Aorta (tissue), 5 donors: Measurements from ENCODE around the gene MRPS22. TPM values are rescaled to one million over a fixed set of nuclear protein-coding genes. Genes with fewer than 3 reads are reported as not detected.

Source experiments
- ATAC-seq: fragments of 200-7000 bp; cut with Tn5 transposase; one replicate; pipeline ENCODE4 v1.9.1; 2022; ENCODE audit warnings: moderate library complexity; ENCODE audit not compliant: low FRiP score
- DNase-seq, 2 donors: peaks; one replicate each; pipeline ENCODE4 v3.0.0-alpha.2; 2020
- H3K27ac ChIP-seq, 2 donors: one replicate each; pipeline ENCODE4 v1.5.1; 2013; ENCODE audit warnings: low read length in 2 of 2, mild to moderate bottlenecking in 2 of 2, moderate library complexity in 2 of 2, control low read depth in 1 of 2, inconsistent platforms in 1 of 2, low read depth in 1 of 2
- H3K27me3 ChIP-seq, 2 donors: one replicate each; pipeline ENCODE4 v1.6.1; 2013; ENCODE audit warnings: control low read depth in 1 of 2, low read length in 1 of 2, mild to moderate bottlenecking in 1 of 2, moderate library complexity in 1 of 2; ENCODE audit not compliant: insufficient read depth in 2 of 2, control insufficient read depth in 1 of 2
- H3K36me3 ChIP-seq, 2 donors: one replicate each; pipeline ENCODE4 v1.6.1; 2013; ENCODE audit warnings: control low read depth in 1 of 2, low read length in 1 of 2, mild to moderate bottlenecking in 1 of 2; ENCODE audit not compliant: insufficient read depth in 2 of 2, control insufficient read depth in 1 of 2
- H3K4me1 ChIP-seq, 2 donors: one replicate each; pipeline ENCODE4 v1.6.1; 2013; ENCODE audit warnings: low read length in 2 of 2, control low read depth in 1 of 2, mild to moderate bottlenecking in 1 of 2, moderate library complexity in 1 of 2; ENCODE audit not compliant: insufficient read depth in 2 of 2, control insufficient read depth in 1 of 2
- H3K4me3 ChIP-seq, 2 donors: one replicate each; pipeline ENCODE4 v1.5.1; 2013; ENCODE audit warnings: low read length in 2 of 2, control low read depth in 1 of 2, mild to moderate bottlenecking in 1 of 2
- H3K9me3 ChIP-seq: one replicate; pipeline ENCODE4 v1.6.1; 2013; ENCODE audit warnings: mild to moderate bottlenecking, low read length; ENCODE audit not compliant: control insufficient read depth
- WGBS, 2 donors: extraction: QIAGEN DNeasy Blood & Tissue Kit; methylation state at CpG; one replicate each; pipeline ENCODE4 v1.1.7; 2013; 5-methylcytosine and 5-hydroxymethylcytosine counted together
- intact Hi-C, 2 donors: fragments of 100-400 bp; cut with DNase I; formaldehyde crosslinking; loops; one replicate each; pipeline versions ENCODE4 v1.14.2 to v1.15.0; 2022
- polyA plus RNA-seq, 2 donors: library from polyadenylated mRNA; stranded (reverse); fragments of 200-250 nt; gene quantifications; one replicate each; pipeline ENCODE4 v1.2.3, GENCODE V29; 2013
- total RNA-seq, 2 donors: library from RNA; stranded (reverse); fragmentation: NEBNext Ultra II Directional; extraction: Animal tissue kit (Norgen Biotek cat#: 25700); gene quantifications; one replicate each; pipeline ENCODE4 v1.2.1, GENCODE V29; 2021
- donor health status: healthy with polysubstance abuse.
- donor health status: Bipolar disorder and iron deficiency.
- donor health status: DM: no; HTN: no; CAD: no.
- donor health status: DM: no; HTN: no; CAD: no.
- donor health status: DM: yes; HTN: yes; CAD: no.

The MRPS22 gene
- total and polyA plus RNA-seq, 4 donors, result 25.4 to 34.3 (median 31.1) TPM

GRCh38 chr3:139339219-139339906 lies 4.5 kb upstream of the MRPS22 start:
- intact Hi-C loops, result no loop called here
- Histone ChIP-seq H3K4me3 (no peak overlapping the region), H3K27ac (no peak overlapping the region), H3K36me3 (no peaks in the 10 kb centered on the region), H3K27me3 (no peaks in the 10 kb centered on the region), H3K4me1 (peaks cover 0 to under 1% of the 10 kb centered on the region in 2 donors), H3K9me3 (peaks cover 3% of the 10 kb centered on the region)
- ATAC-seq (no peak), DNase-seq (no peak)
- WGBS, 2 donors, result 59 to 60% methylated on average over 4 of the region's 4 CpGs

DNA sequence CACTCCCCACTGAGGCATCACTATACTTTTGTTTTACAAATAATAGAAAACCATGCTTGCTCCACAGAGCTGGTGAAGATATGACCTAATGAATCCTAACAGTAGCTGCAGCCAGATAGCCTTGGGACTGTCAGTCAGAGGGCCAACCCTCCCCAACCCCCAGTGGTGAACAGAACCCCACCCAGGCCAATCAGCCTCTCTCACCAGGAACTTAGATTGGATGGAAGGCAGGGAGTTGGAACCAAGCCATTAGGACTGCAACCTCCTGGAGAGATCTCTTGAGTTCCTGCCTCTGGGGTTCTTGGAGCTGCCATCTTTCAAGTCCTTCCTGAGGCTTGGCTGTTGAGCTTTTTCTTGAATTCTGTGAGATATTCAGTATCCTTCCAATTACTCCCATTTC lies 3.0 kb upstream of the MRPS22 start:
- intact Hi-C loops, result loop anchor here in 1 of 2 donors (5.0 kb wide), 1 partner anchor 403 kb away; no protein-coding TSS in a partner anchor
- H3K27ac ChIP-seq, result no peak overlapping the region
- H3K36me3 ChIP-seq, result no peaks in the 10 kb centered on the region
- H3K27me3 ChIP-seq, result no peaks in the 10 kb centered on the region
- peaks cover 0 to 3% of the 10 kb centered on the region in 2 donors for H3K4me1 ChIP-seq
- no peak for ATAC-seq
- H3K9me3 ChIP-seq, result peaks cover 3% of the 10 kb centered on the region
- H3K4me3 ChIP-seq, result no peak overlapping the region
- DNase-seq, result no peak

- Histone ChIP-seq H3K9me3 (peaks cover 3% of the 10 kb centered on the region), H3K27ac (no peak overlapping the region), H3K4me1 (peaks cover 0 to 3% of the 10 kb centered on the region in 2 donors), H3K36me3 (peaks cover 0 to 2% of the 10 kb centered on the region in 2 donors), H3K4me3 (no peak overlapping the region), H3K27me3 (no peaks in the 10 kb centered on the region)
- intact Hi-C loops, result loop anchor here in 1 of 2 donors (5.0 kb wide), 1 partner anchor 405 kb away; no protein-coding TSS in a partner anchor
- ATAC-seq (no peak), DNase-seq (no peak)
Observed at GRCh38 chr3:139342054-139342453, 1.8 kb upstream of the MRPS22 start.

GRCh38 chr3:139346771-139347170 lies 3.0 kb downstream of the MRPS22 start:
- peaks cover 3 to 9% of the 10 kb centered on the region in 2 donors for H3K36me3 ChIP-seq
- peaks cover 0 to 3% of the 10 kb centered on the region in 2 donors for H3K4me1 ChIP-seq
- no peaks in the 10 kb centered on the region for H3K27me3 ChIP-seq
- no peak overlapping the region for H3K4me3 ChIP-seq
- no peak for DNase-seq
- H3K27ac ChIP-seq, result no peak overlapping the region
- intact Hi-C loops, result loop anchor here (5.0 kb wide), 1 partner anchor 41 kb away; the partner anchor contains the start of gene COPB2 (in 2 of the 2)
- H3K9me3 ChIP-seq, result peaks cover 3% of the 10 kb centered on the region
- ATAC-seq, result no peak
- 74% methylated on average over 2 of the region's 2 CpGs for WGBS, 2 donors

DNA sequence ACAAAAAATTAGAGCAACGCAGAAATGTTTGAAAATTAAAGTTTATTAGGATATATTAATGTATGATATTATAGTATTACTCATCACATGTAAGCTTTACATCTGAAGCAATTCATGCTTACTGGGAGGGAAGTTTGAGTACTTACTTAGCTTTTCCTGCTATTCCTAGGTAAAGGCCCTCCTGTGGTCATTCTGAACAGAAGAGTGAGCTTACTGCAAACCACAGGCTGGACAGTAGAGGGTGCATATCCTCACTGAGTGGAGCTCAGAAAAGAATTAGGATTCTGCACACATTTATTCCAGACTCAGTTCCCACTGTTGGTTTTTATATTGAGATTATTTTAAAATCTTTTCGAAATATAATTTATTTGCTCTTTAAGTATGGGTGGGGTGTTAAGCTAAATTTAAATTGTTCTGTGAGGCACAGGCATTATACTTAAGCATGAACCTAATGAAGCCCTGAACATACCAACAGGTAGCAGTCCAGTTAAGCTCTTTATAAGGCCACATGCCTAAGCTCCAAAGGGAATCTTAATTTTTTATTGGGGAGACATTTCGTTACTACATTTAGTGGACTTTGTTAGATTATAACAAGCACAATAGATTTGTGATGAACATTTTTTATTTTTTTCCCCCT lies 10.2 kb downstream of the MRPS22 start:
- no peaks in the 10 kb centered on the region for H3K4me1 ChIP-seq

GRCh38 chr3:139354661-139355060 lies 10.8 kb downstream of the MRPS22 start:
- H3K27me3 ChIP-seq, result no peaks in the 10 kb centered on the region
- H3K4me1 ChIP-seq, result no peaks in the 10 kb centered on the region
- no peaks in the 10 kb centered on the region for H3K9me3 ChIP-seq
- H3K36me3 ChIP-seq, result peaks cover 3 to 16% of the 10 kb centered on the region in 2 donors
- no peak overlapping the region for H3K27ac ChIP-seq
- ATAC-seq (no peak), DNase-seq (no peak)
- WGBS, 2 donors, result 89 to 90% methylated on average over 4 of the region's 4 CpGs
- intact Hi-C loops, result no loop called here
- H3K4me3 ChIP-seq, result no peak overlapping the region

More for the DNA sequence above, 10.2 kb downstream of the MRPS22 start:
- H3K4me3 ChIP-seq, result no peak overlapping the region
- ATAC-seq (no peak), DNase-seq (no peak)
- H3K9me3 ChIP-seq, result no peaks in the 10 kb centered on the region
- 70 to 72% methylated on average over 3 of the region's 3 CpGs for WGBS, 2 donors
- intact Hi-C loops, result no loop called here
- no peaks in the 10 kb centered on the region for H3K27me3 ChIP-seq
- no peak overlapping the region for H3K27ac ChIP-seq
- H3K36me3 ChIP-seq, result peaks cover 3 to 16% of the 10 kb centered on the region in 2 donors

DNA sequence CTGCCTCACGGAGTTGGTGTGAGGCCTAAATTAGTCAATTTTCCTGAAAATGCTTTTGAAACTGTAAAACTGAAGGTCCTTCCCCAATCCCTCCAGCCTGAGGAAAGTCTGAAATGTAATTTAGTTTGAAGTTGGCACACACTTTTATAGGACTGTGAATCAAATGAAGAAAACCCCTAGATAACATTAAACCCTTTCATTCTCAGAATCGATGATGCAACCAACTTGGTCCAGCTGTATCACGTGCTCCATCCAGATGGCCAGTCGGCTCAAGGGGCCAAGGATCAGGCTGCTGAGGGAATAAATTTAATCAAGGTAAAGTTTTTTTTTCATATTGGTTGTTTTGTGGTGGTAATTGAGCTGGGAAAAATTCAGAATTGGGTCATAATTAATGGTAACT lies 11.7 kb downstream of the MRPS22 start:
- Histone ChIP-seq H3K9me3 (no peaks in the 10 kb centered on the region), H3K4me3 (no peak overlapping the region), H3K27me3 (no peaks in the 10 kb centered on the region), H3K36me3 (peaks cover 3 to 16% of the 10 kb centered on the region in 2 donors), H3K27ac (no peak overlapping the region), H3K4me1 (no peaks in the 10 kb centered on the region)
- WGBS, 2 donors, result 66 to 76% methylated on average over 4 of the region's 4 CpGs
- no peak for ATAC-seq
- no peak for DNase-seq
- intact Hi-C loops, result no loop called here

DNA sequence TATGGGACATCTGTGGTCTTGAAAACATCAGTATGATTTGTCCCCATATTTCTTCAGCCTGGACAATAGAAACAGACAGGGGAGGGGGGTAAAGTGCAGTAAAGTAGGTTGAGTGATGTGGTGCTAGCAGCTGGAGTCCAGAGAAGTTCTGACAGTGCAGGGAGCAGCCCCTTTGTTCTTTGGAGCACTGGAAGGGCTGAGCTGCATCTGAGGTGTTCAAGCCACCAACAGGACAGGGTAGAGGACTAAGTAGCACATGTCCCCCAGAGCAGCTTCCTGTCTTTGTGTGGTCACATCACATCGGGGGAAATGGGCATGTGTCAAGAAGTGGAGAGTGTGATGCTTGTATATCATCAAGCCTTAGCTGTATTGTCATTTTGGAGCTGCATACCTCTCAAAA lies 12.1 kb downstream of the MRPS22 start:
- DNase-seq, result no peak
- intact Hi-C loops, result no loop called here
- no peaks in the 10 kb centered on the region for H3K4me1 ChIP-seq
- H3K9me3 ChIP-seq, result no peaks in the 10 kb centered on the region
- 55 to 68% methylated on average over 1 of the region's 1 CpG for WGBS, 2 donors
- H3K27ac ChIP-seq, result no peak overlapping the region
- peaks cover 5 to 19% of the 10 kb centered on the region in 2 donors for H3K36me3 ChIP-seq
- no peaks in the 10 kb centered on the region for H3K27me3 ChIP-seq
- no peak overlapping the region for H3K4me3 ChIP-seq
- no peak for ATAC-seq

DNA sequence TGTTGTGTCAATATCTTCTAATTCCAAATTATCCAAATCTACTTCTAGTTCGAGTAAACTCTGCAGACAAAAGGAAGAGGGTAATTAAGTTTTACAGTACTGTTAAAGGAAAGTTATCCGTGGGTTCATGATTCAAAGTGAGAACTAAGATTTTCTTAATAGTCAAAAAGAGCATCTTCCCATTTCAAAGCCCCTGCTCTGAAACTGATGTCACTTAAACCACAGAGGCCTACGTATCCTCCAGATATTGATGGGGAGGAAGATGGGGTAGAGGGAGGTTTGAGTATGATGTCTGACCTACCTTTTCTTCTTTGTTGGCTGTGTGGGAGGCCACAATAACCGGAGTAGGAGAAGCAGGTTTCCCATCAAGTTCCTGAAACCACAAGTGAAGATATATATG lies 14.1 kb downstream of the MRPS22 start:
- H3K4me3 ChIP-seq, result no peak overlapping the region
- intact Hi-C loops, result no loop called here
- H3K27me3 ChIP-seq, result no peaks in the 10 kb centered on the region

More for the DNA sequence above, 14.1 kb downstream of the MRPS22 start:
- WGBS, 2 donors, result 79% methylated on average over 4 of the region's 4 CpGs
- no peak for DNase-seq
- Histone ChIP-seq H3K27ac (no peak overlapping the region), H3K4me1 (no peaks in the 10 kb centered on the region), H3K9me3 (no peaks in the 10 kb centered on the region), H3K36me3 (peaks cover 6 to 16% of the 10 kb centered on the region in 2 donors)
- no peak for ATAC-seq
